GM23338 (cell line): Measurements from ENCODE around the gene NFIA. TPM values are rescaled to one million over a fixed set of nuclear protein-coding genes. Genes with fewer than 3 reads are reported as not detected.

Experiments used
- ATAC-seq: fragments of 200-7000 bp; cut with Tn5 transposase; 3 replicates; pipeline ENCODE4 v1.9.1; 2020
- DNase-seq: peaks from one replicate; pipeline ENCODE4 v3.0.0-alpha.2; 2015; ENCODE audit warnings: low spot score
- H2AFZ ChIP-seq: fragments of 200-600 bp; sonication (generic); 2 replicates; pipeline ENCODE4 v1.8.0; 2016; ENCODE audit warnings: antibody characterized with exemption, mild to moderate bottlenecking, moderate library complexity
- H3F3A ChIP-seq: fragments of 200-600 bp; sonication (generic); replicated peaks from 2 replicates; pipeline ENCODE4 v1.8.0; 2017; ENCODE audit warnings: antibody characterized with exemption, mixed run types, low read depth
- H3K27ac ChIP-seq: fragments of 200-600 bp; sonication (generic); 2 replicates; pipeline ENCODE4 v1.6.1; 2016; ENCODE audit warnings: low read depth
- H3K27me3 ChIP-seq: fragments of 200-600 bp; sonication (generic); 2 replicates; pipeline ENCODE4 v1.8.0; 2016; ENCODE audit warnings: mild to moderate bottlenecking, mixed run types, moderate library complexity; ENCODE audit not compliant: insufficient read depth
- H3K36me3 ChIP-seq: fragments of 200-600 bp; sonication (generic); 2 replicates; pipeline ENCODE4 v1.8.0; 2016; ENCODE audit warnings: mild to moderate bottlenecking; ENCODE audit not compliant: insufficient read depth
- H3K4me1 ChIP-seq: fragments of 200-600 bp; sonication (generic); 2 replicates; pipeline ENCODE4 v1.8.0; 2016; ENCODE audit warnings: mild to moderate bottlenecking, moderate library complexity; ENCODE audit not compliant: insufficient read depth
- H3K4me2 ChIP-seq: fragments of 200-600 bp; sonication (generic); 2 replicates; pipeline ENCODE4 v1.7.1; 2017; ENCODE audit warnings: mixed run types
- H3K4me3 ChIP-seq: fragments of 200-600 bp; sonication (generic); 2 replicates; pipeline ENCODE4 v1.6.1; 2016; ENCODE audit warnings: mixed run types
- H3K79me2 ChIP-seq: fragments of 200-600 bp; sonication (generic); replicated peaks from 2 replicates; pipeline ENCODE4 v1.8.0; 2017; ENCODE audit warnings: mild to moderate bottlenecking; ENCODE audit not compliant: insufficient read depth
- H3K9me2 ChIP-seq: fragments of 200-600 bp; sonication (generic); 2 replicates; pipeline ENCODE4 v1.8.0; 2017; ENCODE audit not compliant: insufficient read depth
- H4K20me1 ChIP-seq: fragments of 200-600 bp; sonication (generic); replicated peaks from 2 replicates; pipeline ENCODE4 v1.8.0; 2017; ENCODE audit warnings: mild to moderate bottlenecking; ENCODE audit not compliant: insufficient read depth
- H3K27ac Mint-ChIP-seq: 2 replicates; pipeline ENCODE4 v1.8.0; 2020; ENCODE audit warnings: inconsistent platforms, mild to moderate bottlenecking, moderate library complexity, mixed read lengths
- H3K27me3 Mint-ChIP-seq: 3 replicates; pipeline ENCODE4 v1.8.0; 2022; ENCODE audit warnings: low read depth, mild to moderate bottlenecking, moderate library complexity, mixed read lengths, inconsistent platforms; ENCODE audit not compliant: insufficient read depth, poor library complexity
- H3K36me3 Mint-ChIP-seq: 3 replicates; pipeline ENCODE4 v1.8.0; 2021; ENCODE audit warnings: low read depth, mild to moderate bottlenecking, inconsistent platforms, moderate library complexity, mixed read lengths
- H3K4me1 Mint-ChIP-seq: 3 replicates; pipeline ENCODE4 v1.8.0; 2020; ENCODE audit warnings: mild to moderate bottlenecking, inconsistent platforms, mixed read lengths
- H3K4me3 Mint-ChIP-seq: 3 replicates; pipeline ENCODE4 v1.8.0; 2021; ENCODE audit warnings: moderate library complexity, mild to moderate bottlenecking, inconsistent platforms, mixed read lengths
- H3K9me3 Mint-ChIP-seq: 3 replicates; pipeline ENCODE4 v1.8.0; 2020; ENCODE audit warnings: moderate library complexity, mild to moderate bottlenecking, inconsistent platforms, mixed read lengths
- ETS1 ChIP-seq: IDR thresholded peaks from 2 replicates; pipeline ENCODE4 v1.6.1; 2016; ENCODE audit warnings: antibody characterized with exemption
- EZH2 ChIP-seq: fragments of 200-600 bp; sonication (generic); IDR thresholded peaks from one replicate; pipeline ENCODE4 v1.8.0; 2017; ENCODE audit warnings: antibody characterized with exemption, mild to moderate bottlenecking, low read depth; ENCODE audit not compliant: unreplicated experiment
- EZH2phosphoT487 ChIP-seq: fragments of 200-600 bp; sonication (generic); IDR thresholded peaks from one replicate; pipeline ENCODE4 v1.8.1; 2018; ENCODE audit warnings: antibody characterized with exemption; ENCODE audit not compliant: unreplicated experiment
- JUNB ChIP-seq: IDR thresholded peaks from one replicate; pipeline ENCODE4 v1.6.1; 2016; ENCODE audit warnings: antibody characterized with exemption; ENCODE audit not compliant: unreplicated experiment
- REST ChIP-seq: IDR thresholded peaks from one replicate; pipeline ENCODE4 v1.6.1; 2018; ENCODE audit warnings: antibody characterized with exemption; ENCODE audit not compliant: unreplicated experiment
- ZNF331 ChIP-seq: fragments of 250-450 bp; sonication (Bioruptor Pico); IDR thresholded peaks from 2 replicates; pipeline ENCODE4 v1.5.0; 2020; ENCODE audit warnings: low read depth, mild to moderate bottlenecking, moderate library complexity
- ZNF462 ChIP-seq: fragments of 250-450 bp; sonication (Bioruptor Pico); IDR thresholded peaks from 2 replicates; pipeline ENCODE4 v1.5.0; 2020; ENCODE audit warnings: mild to moderate bottlenecking, moderate library complexity
- polyA plus RNA-seq: library from polyadenylated mRNA; unstranded; fragments of >200 nt; fragmentation: Nextera tagmentation; extraction: Ambion mirVana; gene quantifications from 2 replicates; pipeline ENCODE4 v1.2.1, GENCODE V29; 2016
- total RNA-seq: library from RNA; depleted of rRNA; stranded (reverse); fragments of >200 nt; shearing (Covaris generic); gene quantifications from 2 replicates; pipeline ENCODE4 v1.2.3, GENCODE V29; 2014

NFIA gene
- total and polyA plus RNA-seq, 2 experiments from 2014 or later: 0.97 to 2.3 TPM

GRCh38 chr1:61403679-61404596 lies 321.6 kb downstream of the NFIA start (continued):
- TF ChIP-seq ZNF462 (CRISPR knock-in tag) (no peak), JUNB (no peak)

GRCh38 chr1:61404597-61405376 lies 322.4 kb downstream of the NFIA start:
- Histone ChIP-seq H3K9me2 (no peaks in the 10 kb centered on the region), H2AFZ (no peak overlapping the region), H3K79me2 (no peaks in the 10 kb centered on the region), H3K4me3 (no peak overlapping the region), H3K4me2 (no peak overlapping the region), H3F3A (no peaks in the 10 kb centered on the region), H3K27ac (no peak overlapping the region), H3K36me3 (no peaks in the 10 kb centered on the region), H3K4me1 (no peaks in the 10 kb centered on the region), H3K27me3 (no peaks in the 10 kb centered on the region), H4K20me1 (no peaks in the 10 kb centered on the region)
- Mint-ChIP-seq H3K27ac (no peak overlapping the region), H3K9me3 (no peaks in the 10 kb centered on the region), H3K27me3 (peaks cover 1% of the 10 kb centered on the region), H3K36me3 (no peaks in the 10 kb centered on the region), H3K4me3 (no peak overlapping the region), H3K4me1 (no peaks in the 10 kb centered on the region)
- DNase-seq (no peak), ATAC-seq (no peak)
- TF ChIP-seq ETS1 (no peak), REST (no peak), EZH2phosphoT487 (no peak), EZH2 (no peak), ZNF331 (CRISPR knock-in tag) (no peak)
